C4-2B (cell line): ENCODE data around the gene HOPX.

Source experiments
- H3K27ac ChIP-seq: fragments of 450-650 bp; 2 replicates; pipeline ENCODE4 v1.5.1; 2017
- CTCF ChIP-seq: fragments of 450-650 bp; conservative IDR thresholded peaks from 2 replicates; pipeline ENCODE4 v1.5.1; 2017; ENCODE audit warnings: mild to moderate bottlenecking
- ZFX ChIP-seq: fragments of 450-650 bp; IDR thresholded peaks from 2 replicates; pipeline ENCODE4 v1.6.1; 2017

HOPX gene

GRCh38 chr4:56648824-56649151, 32.3 kb downstream of the HOPX start:
- no peak overlapping the region for H3K27ac ChIP-seq
- TF ChIP-seq ZFX (no peak), CTCF (no peak)

- no peak overlapping the region for H3K27ac ChIP-seq
- no peak for TF ChIP-seq CTCF
These were observed 32.9 kb downstream of the HOPX start for GRCh38 chr4:56648021-56648823.

GRCh38 chr4:56646341-56646740, 34.8 kb downstream of the HOPX start:
- no peak overlapping the region for H3K27ac ChIP-seq
- no peak for TF ChIP-seq ZFX
- no peak for TF ChIP-seq CTCF

- no peak overlapping the region for H3K27ac ChIP-seq
- TF ChIP-seq ZFX (no peak), CTCF (no peak)
These were observed 37.5 kb downstream of the HOPX start for GRCh38 chr4:56643596-56643995.

- TF ChIP-seq CTCF (no peak), ZFX (no peak)
- no peak overlapping the region for H3K27ac ChIP-seq
These were observed 39.5 kb downstream of the HOPX start for GRCh38 chr4:56641494-56642051.

- H3K27ac ChIP-seq: no peak overlapping the region
- TF ChIP-seq ZFX (no peak), CTCF (no peak)
These were observed 40.2 kb downstream of the HOPX start for GRCh38 chr4:56640621-56641493.

GRCh38 chr4:56637791-56638190, 43.3 kb downstream of the HOPX start:
- H3K27ac ChIP-seq: no peak overlapping the region
- TF ChIP-seq CTCF: no peak
- TF ChIP-seq ZFX: no peak
